ENCODE results near the gene CDK7. TPM values are rescaled to one million over a fixed set of nuclear protein-coding genes. Genes with fewer than 3 reads are reported as not detected.

The CDK7 gene
- polyA plus RNA-seq, 2 donors, result 37.4 to 52.5 TPM

GRCh38 chr5:69281114-69281513 is 46.4 kb downstream of the CDK7 start:
- H3K27me3 ChIP-seq (ENCODE audit: control insufficient read depth in 1 of 2, insufficient read depth in 2 of 2, low read length in 2 of 2), result no peaks in the 10 kb centered on the region
- WGBS, 2 donors, result 95 to 99% methylated on average over 1 of the region's 1 CpG
- no peak overlapping the region for H3K4me3 ChIP-seq (ENCODE audit: low read depth in 1 of 2, low read length in 2 of 2)
- no peaks in the 10 kb centered on the region for H3K9me3 ChIP-seq (ENCODE audit: control insufficient read depth in 2 of 2, insufficient read depth in 1 of 2, low read depth in 1 of 2, low read length in 1 of 2)
- no peak overlapping the region for H3K27ac ChIP-seq (ENCODE audit: low read depth in 2 of 2, low read length in 1 of 2)
- H3K4me1 ChIP-seq (ENCODE audit: control insufficient read depth in 2 of 2, insufficient read depth in 2 of 2, low read length in 1 of 2), result no peaks in the 10 kb centered on the region
- peaks cover 6 to 11% of the 10 kb centered on the region in 2 donors for H3K36me3 ChIP-seq (ENCODE audit: control insufficient read depth in 2 of 2, insufficient read depth in 2 of 2, low read length in 1 of 2)

GRCh38 chr5:69284203-69284602 is 49.5 kb downstream of the CDK7 start:
- Histone ChIP-seq H3K4me3 (ENCODE audit: low read depth in 1 of 2, low read length in 2 of 2) (no peak overlapping the region), H3K27ac (ENCODE audit: low read depth in 2 of 2, low read length in 1 of 2) (no peak overlapping the region), H3K27me3 (ENCODE audit: control insufficient read depth in 1 of 2, insufficient read depth in 2 of 2, low read length in 2 of 2) (no peaks in the 10 kb centered on the region), H3K36me3 (ENCODE audit: control insufficient read depth in 2 of 2, insufficient read depth in 2 of 2, low read length in 1 of 2) (peaks cover 6 to 8% of the 10 kb centered on the region in 2 donors), H3K9me3 (ENCODE audit: control insufficient read depth in 2 of 2, insufficient read depth in 1 of 2, low read depth in 1 of 2, low read length in 1 of 2) (no peaks in the 10 kb centered on the region), H3K4me1 (ENCODE audit: control insufficient read depth in 2 of 2, insufficient read depth in 2 of 2, low read length in 1 of 2) (no peaks in the 10 kb centered on the region)
- WGBS, 2 donors, result 95 to 97% methylated on average over 2 of the region's 2 CpGs

- WGBS, 2 donors, result 76 to 79% methylated on average over 5 of the region's 5 CpGs
- no peaks in the 10 kb centered on the region for H3K27me3 ChIP-seq (ENCODE audit: control insufficient read depth in 1 of 2, insufficient read depth in 2 of 2, low read length in 2 of 2)
- no peaks in the 10 kb centered on the region for H3K4me1 ChIP-seq (ENCODE audit: control insufficient read depth in 2 of 2, insufficient read depth in 2 of 2, low read length in 1 of 2)
- H3K4me3 ChIP-seq (ENCODE audit: low read depth in 1 of 2, low read length in 2 of 2), result no peak overlapping the region
- H3K9me3 ChIP-seq (ENCODE audit: control insufficient read depth in 2 of 2, insufficient read depth in 1 of 2, low read depth in 1 of 2, low read length in 1 of 2), result no peaks in the 10 kb centered on the region
- peaks cover 6 to 8% of the 10 kb centered on the region in 2 donors for H3K36me3 ChIP-seq (ENCODE audit: control insufficient read depth in 2 of 2, insufficient read depth in 2 of 2, low read length in 1 of 2)
- H3K27ac ChIP-seq (ENCODE audit: low read depth in 2 of 2, low read length in 1 of 2), result no peak overlapping the region
These were observed 50.9 kb downstream of the CDK7 start for GRCh38 chr5:69285448-69286116.

- H3K9me3 ChIP-seq (ENCODE audit: control insufficient read depth in 2 of 2, insufficient read depth in 1 of 2, low read depth in 1 of 2, low read length in 1 of 2), result no peaks in the 10 kb centered on the region
- no peak overlapping the region for H3K4me3 ChIP-seq (ENCODE audit: low read depth in 1 of 2, low read length in 2 of 2)
- H3K27me3 ChIP-seq (ENCODE audit: control insufficient read depth in 1 of 2, insufficient read depth in 2 of 2, low read length in 2 of 2), result no peaks in the 10 kb centered on the region
- H3K36me3 ChIP-seq (ENCODE audit: control insufficient read depth in 2 of 2, insufficient read depth in 2 of 2, low read length in 1 of 2), result peaks cover 5 to 6% of the 10 kb centered on the region in 2 donors
- H3K4me1 ChIP-seq (ENCODE audit: control insufficient read depth in 2 of 2, insufficient read depth in 2 of 2, low read length in 1 of 2), result no peaks in the 10 kb centered on the region
- 76 to 77% methylated on average over 2 of the region's 2 CpGs for WGBS, 2 donors
- H3K27ac ChIP-seq (ENCODE audit: low read depth in 2 of 2, low read length in 1 of 2), result no peak overlapping the region
These were observed 53.4 kb downstream of the CDK7 start for GRCh38 chr5:69288069-69288468.

- Histone ChIP-seq H3K4me1 (ENCODE audit: control insufficient read depth in 2 of 2, insufficient read depth in 2 of 2, low read length in 1 of 2) (no peaks in the 10 kb centered on the region), H3K27ac (ENCODE audit: low read depth in 2 of 2, low read length in 1 of 2) (no peak overlapping the region), H3K9me3 (ENCODE audit: control insufficient read depth in 2 of 2, insufficient read depth in 1 of 2, low read depth in 1 of 2, low read length in 1 of 2) (no peaks in the 10 kb centered on the region), H3K4me3 (ENCODE audit: low read depth in 1 of 2, low read length in 2 of 2) (no peak overlapping the region), H3K36me3 (ENCODE audit: control insufficient read depth in 2 of 2, insufficient read depth in 2 of 2, low read length in 1 of 2) (peaks cover 5 to 6% of the 10 kb centered on the region in 2 donors), H3K27me3 (ENCODE audit: control insufficient read depth in 1 of 2, insufficient read depth in 2 of 2, low read length in 2 of 2) (no peaks in the 10 kb centered on the region)
- WGBS, 2 donors, result 79 to 82% methylated on average over 1 of the region's 1 CpG
These were observed 54.0 kb downstream of the CDK7 start for GRCh38 chr5:69288688-69289087.

GRCh38 chr5:69292306-69292705 is 57.6 kb downstream of the CDK7 start:
- Histone ChIP-seq H3K27me3 (ENCODE audit: control insufficient read depth in 1 of 2, insufficient read depth in 2 of 2, low read length in 2 of 2) (no peaks in the 10 kb centered on the region), H3K9me3 (ENCODE audit: control insufficient read depth in 2 of 2, insufficient read depth in 1 of 2, low read depth in 1 of 2, low read length in 1 of 2) (no peaks in the 10 kb centered on the region), H3K4me3 (ENCODE audit: low read depth in 1 of 2, low read length in 2 of 2) (no peak overlapping the region), H3K4me1 (ENCODE audit: control insufficient read depth in 2 of 2, insufficient read depth in 2 of 2, low read length in 1 of 2) (no peaks in the 10 kb centered on the region), H3K27ac (ENCODE audit: low read depth in 2 of 2, low read length in 1 of 2) (no peak overlapping the region), H3K36me3 (ENCODE audit: control insufficient read depth in 2 of 2, insufficient read depth in 2 of 2, low read length in 1 of 2) (peaks cover 2% of the 10 kb centered on the region in 2 donors)
- WGBS, 2 donors, result 94 to 98% methylated on average over 2 of the region's 2 CpGs

GRCh38 chr5:69293882-69294281 is 59.2 kb downstream of the CDK7 start:
- Histone ChIP-seq H3K4me1 (ENCODE audit: control insufficient read depth in 2 of 2, insufficient read depth in 2 of 2, low read length in 1 of 2) (no peaks in the 10 kb centered on the region), H3K27ac (ENCODE audit: low read depth in 2 of 2, low read length in 1 of 2) (no peak overlapping the region), H3K9me3 (ENCODE audit: control insufficient read depth in 2 of 2, insufficient read depth in 1 of 2, low read depth in 1 of 2, low read length in 1 of 2) (no peaks in the 10 kb centered on the region), H3K36me3 (ENCODE audit: control insufficient read depth in 2 of 2, insufficient read depth in 2 of 2, low read length in 1 of 2) (peaks cover 2 to 4% of the 10 kb centered on the region in 2 donors), H3K4me3 (ENCODE audit: low read depth in 1 of 2, low read length in 2 of 2) (no peak overlapping the region), H3K27me3 (ENCODE audit: control insufficient read depth in 1 of 2, insufficient read depth in 2 of 2, low read length in 2 of 2) (no peaks in the 10 kb centered on the region)
- WGBS, 2 donors, result 52 to 57% methylated on average over 1 of the region's 1 CpG

- WGBS, 2 donors, result 59 to 62% methylated on average over 10 of the region's 10 CpGs
- peaks cover 4% of the 10 kb centered on the region in 2 donors for H3K36me3 ChIP-seq (ENCODE audit: control insufficient read depth in 2 of 2, insufficient read depth in 2 of 2, low read length in 1 of 2)
- no peaks in the 10 kb centered on the region for H3K4me1 ChIP-seq (ENCODE audit: control insufficient read depth in 2 of 2, insufficient read depth in 2 of 2, low read length in 1 of 2)
- no peak overlapping the region for H3K27ac ChIP-seq (ENCODE audit: low read depth in 2 of 2, low read length in 1 of 2)
- no peaks in the 10 kb centered on the region for H3K9me3 ChIP-seq (ENCODE audit: control insufficient read depth in 2 of 2, insufficient read depth in 1 of 2, low read depth in 1 of 2, low read length in 1 of 2)
- no peaks in the 10 kb centered on the region for H3K27me3 ChIP-seq (ENCODE audit: control insufficient read depth in 1 of 2, insufficient read depth in 2 of 2, low read length in 2 of 2)
- no peak overlapping the region for H3K4me3 ChIP-seq (ENCODE audit: low read depth in 1 of 2, low read length in 2 of 2)
These were observed 60.5 kb downstream of the CDK7 start for GRCh38 chr5:69295088-69295754.

GRCh38 chr5:69299625-69300024 is 64.9 kb downstream of the CDK7 start:
- Histone ChIP-seq H3K36me3 (ENCODE audit: control insufficient read depth in 2 of 2, insufficient read depth in 2 of 2, low read length in 1 of 2) (peaks cover 4 to 7% of the 10 kb centered on the region in 2 donors), H3K4me1 (ENCODE audit: control insufficient read depth in 2 of 2, insufficient read depth in 2 of 2, low read length in 1 of 2) (no peaks in the 10 kb centered on the region), H3K27me3 (ENCODE audit: control insufficient read depth in 1 of 2, insufficient read depth in 2 of 2, low read length in 2 of 2) (no peaks in the 10 kb centered on the region), H3K4me3 (ENCODE audit: low read depth in 1 of 2, low read length in 2 of 2) (no peak overlapping the region), H3K27ac (ENCODE audit: low read depth in 2 of 2, low read length in 1 of 2) (no peak overlapping the region), H3K9me3 (ENCODE audit: control insufficient read depth in 2 of 2, insufficient read depth in 1 of 2, low read depth in 1 of 2, low read length in 1 of 2) (no peaks in the 10 kb centered on the region)
- 85 to 88% methylated on average over 6 of the region's 6 CpGs for WGBS, 2 donors

All from esophagus (tissue), 2 donors.